ENCODE measurements around the gene HAND2.

Gene HAND2

GRCh38 chr4:173503330-173504180 lies 26.5 kb downstream of the HAND2 start:
- TF ChIP-seq CTCF (IDR thresholded peaks at IDR 0.05; ENCODE audit: low read depth, low read length) = no peak
- no peak for DNase-seq (ENCODE audit: extremely low read depth, low read depth)

GRCh38 chr4:173502282-173502681 lies 27.7 kb downstream of the HAND2 start:
- no peak for DNase-seq (ENCODE audit: extremely low read depth, low read depth)
- no peak for TF ChIP-seq CTCF (IDR thresholded peaks at IDR 0.05; ENCODE audit: low read depth, low read length)

- DNase-seq (ENCODE audit: extremely low read depth, low read depth) = no peak
- no peak for TF ChIP-seq CTCF (IDR thresholded peaks at IDR 0.05; ENCODE audit: low read depth, low read length)
Observed at GRCh38 chr4:173501592-173502150, 28.4 kb downstream of the HAND2 start.

- no peak for TF ChIP-seq CTCF (IDR thresholded peaks at IDR 0.05; ENCODE audit: low read depth, low read length)
- DNase-seq (ENCODE audit: extremely low read depth, low read depth) = no peak
Observed at GRCh38 chr4:173500841-173501591, 29.0 kb downstream of the HAND2 start.

- DNase-seq (ENCODE audit: extremely low read depth, low read depth) = no peak
- TF ChIP-seq CTCF (IDR thresholded peaks at IDR 0.05; ENCODE audit: low read depth, low read length) = no peak
Observed at GRCh38 chr4:173499658-173500535, 30.1 kb downstream of the HAND2 start.

GRCh38 chr4:173498771-173499170 lies 31.3 kb downstream of the HAND2 start:
- TF ChIP-seq CTCF (IDR thresholded peaks at IDR 0.05; ENCODE audit: low read depth, low read length) = no peak
- no peak for DNase-seq (ENCODE audit: extremely low read depth, low read depth)
